Esophagus squamous epithelium (tissue), 4 donors: ENCODE measurements around the gene PLA2G3.

Experiments
- POLR2A ChIP-seq, 4 donors: fragments of 450-650 bp; IDR thresholded peaks; one replicate each; pipeline ENCODE4 v1.6.1; 2017; ENCODE audit warnings: antibody characterized with exemption in 4 of 4, mild to moderate bottlenecking in 4 of 4, moderate library complexity in 3 of 4
- TF ChIP-seq, protein P1 (sequence below), 6 experiments: fragments of 450-650 bp in 4 of 6; fragments of 200-600 bp in 2 of 6; sonication (generic) in 2 of 6; IDR thresholded peaks; one replicate each; pipeline ENCODE4 v1.5.1; 2016 to 2019; ENCODE audit warnings: antibody characterized with exemption in 6 of 6, mild to moderate bottlenecking in 4 of 6, moderate library complexity in 4 of 6

GRCh38 chr22:31102441-31103081, 37.7 kb downstream of the PLA2G3 start:
- TF ChIP-seq, protein P1, sequence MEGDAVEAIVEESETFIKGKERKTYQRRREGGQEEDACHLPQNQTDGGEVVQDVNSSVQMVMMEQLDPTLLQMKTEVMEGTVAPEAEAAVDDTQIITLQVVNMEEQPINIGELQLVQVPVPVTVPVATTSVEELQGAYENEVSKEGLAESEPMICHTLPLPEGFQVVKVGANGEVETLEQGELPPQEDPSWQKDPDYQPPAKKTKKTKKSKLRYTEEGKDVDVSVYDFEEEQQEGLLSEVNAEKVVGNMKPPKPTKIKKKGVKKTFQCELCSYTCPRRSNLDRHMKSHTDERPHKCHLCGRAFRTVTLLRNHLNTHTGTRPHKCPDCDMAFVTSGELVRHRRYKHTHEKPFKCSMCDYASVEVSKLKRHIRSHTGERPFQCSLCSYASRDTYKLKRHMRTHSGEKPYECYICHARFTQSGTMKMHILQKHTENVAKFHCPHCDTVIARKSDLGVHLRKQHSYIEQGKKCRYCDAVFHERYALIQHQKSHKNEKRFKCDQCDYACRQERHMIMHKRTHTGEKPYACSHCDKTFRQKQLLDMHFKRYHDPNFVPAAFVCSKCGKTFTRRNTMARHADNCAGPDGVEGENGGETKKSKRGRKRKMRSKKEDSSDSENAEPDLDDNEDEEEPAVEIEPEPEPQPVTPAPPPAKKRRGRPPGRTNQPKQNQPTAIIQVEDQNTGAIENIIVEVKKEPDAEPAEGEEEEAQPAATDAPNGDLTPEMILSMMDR (IDR thresholded peaks at IDR 0.05): no peak
- no peak for TF ChIP-seq POLR2A (IDR thresholded peaks at IDR 0.05)
